GM18519 (cell line): ENCODE data around the gene MRPL42.
"Not testable (repeated sequence)": the region's sequence is repeated elsewhere in the genome, so short reads cannot be mapped to it uniquely, and the experiment has no call there.

Source experiments
- ATAC-seq: cut with Tn5 transposase; IDR thresholded peaks from one replicate; pipeline ENCODE4 v1.9.1; 2021; ENCODE audit warnings: mild to moderate bottlenecking, moderate library complexity; ENCODE audit not compliant: unreplicated experiment, low FRiP score

MRPL42 gene

GRCh38 chr12:93484315-93484981 is 17.1 kb downstream of the MRPL42 start:
- ATAC-seq, result no peak

- ATAC-seq, result not testable (repeated sequence)
Measured at GRCh38 chr12:93492808-93493207, 25.5 kb downstream of the MRPL42 start.

GRCh38 chr12:93494096-93494495 is 26.8 kb downstream of the MRPL42 start:
- no peak for ATAC-seq

- ATAC-seq, result no peak
Measured at GRCh38 chr12:93497456-93497855, 30.1 kb downstream of the MRPL42 start.

GRCh38 chr12:93498813-93499212 is 31.5 kb downstream of the MRPL42 start:
- ATAC-seq, result not testable (repeated sequence)

GRCh38 chr12:93500201-93500600 is 32.9 kb downstream of the MRPL42 start:
- no peak for ATAC-seq

GRCh38 chr12:93500667-93501066 is 33.4 kb downstream of the MRPL42 start:
- ATAC-seq, result no peak

- no peak for ATAC-seq
Measured at GRCh38 chr12:93502802-93503623, 35.7 kb downstream of the MRPL42 start.

- no peak for ATAC-seq
Measured at GRCh38 chr12:93507165-93507564, 39.9 kb downstream of the MRPL42 start.

- no peak for ATAC-seq
Measured at GRCh38 chr12:93509506-93509905, 42.2 kb downstream of the MRPL42 start.

- no peak for ATAC-seq
Measured at GRCh38 chr12:93514853-93515252, 47.5 kb downstream of the MRPL42 start.

GRCh38 chr12:93518725-93519124 is 51.4 kb downstream of the MRPL42 start:
- ATAC-seq, result no peak

GRCh38 chr12:93519859-93520258 is 52.5 kb downstream of the MRPL42 start:
- ATAC-seq, result no peak

GRCh38 chr12:93520454-93520853 is 53.1 kb downstream of the MRPL42 start:
- ATAC-seq, result no peak

GRCh38 chr12:93521225-93522080 is 54.1 kb downstream of the MRPL42 start:
- no peak for ATAC-seq

GRCh38 chr12:93524386-93525133 is 57.2 kb downstream of the MRPL42 start:
- ATAC-seq, result no peak

- ATAC-seq, result no peak
Measured at GRCh38 chr12:93526786-93527428, 59.6 kb downstream of the MRPL42 start.

- no peak for ATAC-seq
Measured at GRCh38 chr12:93530358-93530757, 63.0 kb downstream of the MRPL42 start.

- ATAC-seq, result no peak
Measured at GRCh38 chr12:93533310-93533709, 66.0 kb downstream of the MRPL42 start.
